HG02588 (cell line): ENCODE measurements around the gene MIF4GD.
"Not testable (repeated sequence)": the region's sequence is repeated elsewhere in the genome, so short reads cannot be mapped to it uniquely, and the experiment has no call there.

Experiments used
- ATAC-seq: cut with Tn5 transposase; IDR thresholded peaks from one replicate; pipeline ENCODE4 v1.9.1; 2021; ENCODE audit warnings: mild to moderate bottlenecking, moderate library complexity; ENCODE audit not compliant: unreplicated experiment

MIF4GD gene, protein sequence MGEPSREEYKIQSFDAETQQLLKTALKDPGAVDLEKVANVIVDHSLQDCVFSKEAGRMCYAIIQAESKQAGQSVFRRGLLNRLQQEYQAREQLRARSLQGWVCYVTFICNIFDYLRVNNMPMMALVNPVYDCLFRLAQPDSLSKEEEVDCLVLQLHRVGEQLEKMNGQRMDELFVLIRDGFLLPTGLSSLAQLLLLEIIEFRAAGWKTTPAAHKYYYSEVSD

DNA sequence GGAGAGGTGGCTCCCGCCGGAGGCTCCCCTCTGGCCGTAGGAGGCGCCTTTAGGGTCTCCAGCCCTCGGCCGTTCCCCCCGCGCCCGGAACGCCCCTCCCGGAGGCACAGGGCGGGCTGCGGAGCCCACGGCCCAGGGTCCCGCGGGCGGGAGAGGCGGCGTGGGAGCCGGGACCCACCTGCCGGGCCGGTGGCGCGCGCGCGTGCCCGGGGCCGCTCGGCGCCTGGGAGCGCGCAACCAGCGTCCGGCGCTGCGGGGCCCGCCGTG, at the start of gene MIF4GD:
Gene MIF4GD, minus strand, starts transcription at position 266 of the 267 bp plus-strand sequence. CDS start 1,036 bp downstream, outside the sequence.
- ATAC-seq: no peak

DNA sequence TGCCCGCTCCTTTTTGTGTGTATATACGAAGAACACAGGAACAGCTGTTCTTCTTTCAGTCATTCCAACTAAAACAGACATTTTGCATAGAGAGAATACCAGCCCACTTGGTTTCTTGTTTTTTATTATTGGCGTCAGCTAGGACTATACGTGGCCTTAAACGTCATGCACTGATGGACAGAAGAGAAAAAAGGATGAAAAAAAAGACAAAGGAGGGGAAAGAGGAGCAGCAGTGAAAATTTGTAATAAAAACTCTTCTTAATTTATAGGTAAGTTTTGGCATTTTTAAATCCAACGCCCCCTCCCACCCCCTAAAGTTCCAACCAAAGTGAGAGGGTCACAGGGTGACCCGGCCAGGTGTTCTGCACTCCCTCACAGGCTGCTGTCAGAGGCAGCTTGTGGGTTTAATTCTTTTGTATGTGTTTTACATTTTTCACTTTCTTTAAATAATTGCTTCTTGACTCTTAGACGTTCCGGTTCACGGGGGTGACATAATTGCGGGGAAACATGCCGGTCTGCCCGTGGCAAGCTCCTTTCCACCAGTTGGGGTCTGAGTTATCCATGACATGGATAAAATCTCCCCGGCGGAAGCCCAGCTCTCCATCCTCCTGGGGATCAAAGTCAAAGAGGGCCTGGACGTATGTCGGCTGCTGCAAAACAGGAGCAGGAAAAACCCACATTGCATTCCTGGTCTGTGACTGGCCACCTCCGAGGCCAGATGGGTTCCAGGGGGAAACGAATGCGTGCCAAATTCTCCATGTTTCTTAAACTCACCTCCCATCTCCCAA, 49.1 kb upstream of the MIF4GD start:
- peak; percentile 56 for ATAC-seq

DNA sequence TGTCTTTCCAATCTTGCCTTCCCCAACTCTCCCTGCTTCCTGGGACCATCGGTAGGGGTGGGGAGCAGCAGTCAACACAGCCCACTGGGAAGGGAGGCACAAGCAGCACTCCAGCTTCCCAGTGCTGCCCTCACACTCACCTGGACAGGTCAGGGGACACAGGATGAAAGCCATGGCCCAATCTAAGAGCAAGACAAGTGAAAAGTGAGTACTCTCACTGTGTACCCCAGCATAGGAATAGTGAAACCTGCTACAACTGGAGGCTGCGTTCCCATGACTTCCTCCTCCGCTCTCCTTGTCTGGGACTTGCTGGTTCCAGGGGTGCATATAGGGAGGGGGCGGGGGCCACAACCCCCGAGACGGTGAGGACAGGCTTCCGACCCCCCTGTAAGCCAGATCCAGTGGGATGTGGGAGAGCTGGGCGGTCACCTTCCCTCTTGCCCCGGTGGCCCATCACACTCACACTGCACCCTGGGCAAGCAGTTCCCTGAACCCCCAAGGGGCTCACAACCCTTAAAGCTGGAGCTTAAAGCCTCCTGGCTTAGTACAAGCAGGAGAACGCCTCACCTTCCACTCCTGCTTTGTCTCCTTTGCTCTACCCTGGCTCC, 47.7 kb upstream of the MIF4GD start:
- ATAC-seq: no peak

DNA sequence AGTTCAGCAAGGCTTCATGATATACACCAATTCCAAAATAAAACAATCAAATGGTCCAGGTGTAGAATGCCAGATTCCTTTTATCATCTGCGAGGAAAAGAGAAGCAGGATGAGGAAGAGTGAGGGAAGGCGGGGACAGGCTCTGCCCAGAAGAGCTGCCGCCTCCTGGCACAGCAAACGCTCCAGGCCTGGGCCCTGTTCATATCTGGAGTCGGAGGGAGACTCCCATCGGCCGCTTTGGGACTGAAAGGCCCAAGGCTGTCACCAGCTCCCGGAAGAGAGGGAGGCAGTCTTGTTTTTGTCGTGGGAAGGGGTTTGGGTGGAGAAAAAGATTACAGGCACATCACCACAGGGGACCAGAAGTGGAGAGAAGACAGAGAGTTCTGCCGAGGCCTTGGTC, 47.2 kb upstream of the MIF4GD start:
- ATAC-seq: no peak

DNA sequence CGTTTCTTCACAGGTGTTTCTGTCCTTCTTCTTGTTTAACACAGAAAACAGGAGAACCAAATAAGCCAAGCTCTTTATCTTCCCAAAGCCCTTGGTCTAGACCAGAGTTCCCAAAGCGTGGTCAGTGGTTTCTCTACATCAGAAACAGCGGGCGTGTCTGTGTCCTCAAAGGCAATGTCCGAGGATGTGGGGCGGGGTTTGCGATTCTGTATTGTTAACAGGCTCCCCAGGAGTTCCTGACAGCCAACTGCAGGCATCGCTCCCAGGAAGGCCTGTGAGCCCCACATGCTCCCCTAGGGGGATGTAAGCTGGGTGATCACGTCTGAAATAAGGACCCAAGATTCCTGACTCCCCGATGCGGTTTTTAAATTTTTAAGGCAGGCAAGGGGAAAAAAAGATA, 46.6 kb upstream of the MIF4GD start:
- ATAC-seq: no peak

DNA sequence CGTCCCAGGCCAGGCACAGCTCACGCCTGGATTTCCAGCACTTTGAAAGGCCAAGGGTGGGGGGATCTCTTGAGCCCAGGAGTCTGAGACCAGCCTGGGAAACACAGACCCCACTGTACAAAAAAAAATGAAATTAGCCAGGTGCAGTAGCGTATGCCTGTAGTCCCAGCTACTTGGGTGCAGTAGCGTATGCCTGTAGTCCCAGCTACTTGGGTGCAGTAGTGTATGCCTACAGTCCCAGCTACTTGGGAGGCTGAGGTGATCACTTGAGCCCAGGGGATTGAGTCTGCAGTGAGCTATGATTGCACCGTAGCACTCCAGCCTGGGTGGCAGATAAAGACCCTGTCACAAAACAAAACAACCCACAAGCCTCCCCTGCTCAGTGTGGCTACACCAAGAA, 45.2 kb upstream of the MIF4GD start:
- no peak for ATAC-seq

DNA sequence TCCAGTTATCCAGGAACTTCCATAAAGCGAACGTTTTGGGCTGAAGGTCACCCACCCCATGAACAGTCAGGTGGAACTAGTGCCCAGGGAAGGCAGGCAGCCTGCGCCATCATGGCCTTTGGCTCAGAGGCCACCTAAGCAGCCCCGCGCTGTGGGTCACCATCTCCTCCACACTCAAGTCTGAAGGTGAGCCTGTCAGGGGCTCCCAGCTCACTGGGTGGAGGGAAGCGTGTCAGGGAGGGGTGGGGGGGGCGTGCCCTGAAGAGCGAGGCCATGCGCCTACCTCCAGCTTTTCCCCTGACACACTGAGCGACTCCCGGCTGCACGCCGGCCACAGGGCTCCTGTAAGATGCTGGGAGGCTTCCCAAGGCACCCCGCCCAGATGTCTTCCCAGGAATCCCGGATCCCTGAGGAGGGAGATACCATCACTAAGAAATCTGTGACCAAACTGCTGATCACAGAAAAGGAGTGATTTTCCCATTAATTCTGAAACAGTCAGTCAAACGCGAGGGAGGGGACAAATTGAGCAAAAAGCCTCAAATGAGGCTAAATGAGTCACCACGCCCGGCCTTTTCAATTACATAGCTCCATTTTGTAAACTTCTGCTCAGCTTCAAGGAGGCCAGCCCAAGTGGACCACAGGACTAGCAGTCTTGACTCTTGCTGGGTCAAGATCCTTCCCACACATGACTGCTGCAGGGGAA, 44.7 kb upstream of the MIF4GD start:
- ATAC-seq: no peak

DNA sequence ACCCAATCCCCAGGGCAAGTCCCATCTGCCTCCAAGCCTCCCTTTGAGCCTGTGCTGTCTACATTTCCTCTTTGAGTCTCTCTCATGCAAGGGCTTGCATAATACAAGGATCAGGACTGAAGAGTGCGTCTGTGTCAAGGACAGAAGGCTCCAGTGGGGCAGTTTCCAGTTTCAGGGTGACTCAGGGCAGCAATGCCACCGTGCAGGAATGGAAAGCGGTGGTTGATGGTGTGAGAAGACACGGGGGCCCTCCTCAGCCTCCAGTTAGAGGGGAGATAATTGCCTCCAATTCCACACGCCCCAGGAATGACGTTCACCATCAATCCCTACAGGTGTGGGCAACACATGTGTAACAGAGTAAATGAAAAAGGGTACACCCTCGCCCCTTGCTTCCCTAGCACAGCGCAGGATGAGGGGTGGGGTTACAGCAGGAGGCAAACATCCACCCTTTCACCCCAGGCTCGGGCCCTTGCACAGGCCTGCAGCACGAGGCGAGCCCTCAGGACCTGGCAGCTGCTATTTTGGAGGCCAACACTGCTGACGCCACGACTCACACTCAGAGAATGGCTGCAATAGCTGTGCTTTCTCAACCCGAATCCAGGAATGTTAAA, 43.0 kb upstream of the MIF4GD start:
- peak; percentile 54 for ATAC-seq

DNA sequence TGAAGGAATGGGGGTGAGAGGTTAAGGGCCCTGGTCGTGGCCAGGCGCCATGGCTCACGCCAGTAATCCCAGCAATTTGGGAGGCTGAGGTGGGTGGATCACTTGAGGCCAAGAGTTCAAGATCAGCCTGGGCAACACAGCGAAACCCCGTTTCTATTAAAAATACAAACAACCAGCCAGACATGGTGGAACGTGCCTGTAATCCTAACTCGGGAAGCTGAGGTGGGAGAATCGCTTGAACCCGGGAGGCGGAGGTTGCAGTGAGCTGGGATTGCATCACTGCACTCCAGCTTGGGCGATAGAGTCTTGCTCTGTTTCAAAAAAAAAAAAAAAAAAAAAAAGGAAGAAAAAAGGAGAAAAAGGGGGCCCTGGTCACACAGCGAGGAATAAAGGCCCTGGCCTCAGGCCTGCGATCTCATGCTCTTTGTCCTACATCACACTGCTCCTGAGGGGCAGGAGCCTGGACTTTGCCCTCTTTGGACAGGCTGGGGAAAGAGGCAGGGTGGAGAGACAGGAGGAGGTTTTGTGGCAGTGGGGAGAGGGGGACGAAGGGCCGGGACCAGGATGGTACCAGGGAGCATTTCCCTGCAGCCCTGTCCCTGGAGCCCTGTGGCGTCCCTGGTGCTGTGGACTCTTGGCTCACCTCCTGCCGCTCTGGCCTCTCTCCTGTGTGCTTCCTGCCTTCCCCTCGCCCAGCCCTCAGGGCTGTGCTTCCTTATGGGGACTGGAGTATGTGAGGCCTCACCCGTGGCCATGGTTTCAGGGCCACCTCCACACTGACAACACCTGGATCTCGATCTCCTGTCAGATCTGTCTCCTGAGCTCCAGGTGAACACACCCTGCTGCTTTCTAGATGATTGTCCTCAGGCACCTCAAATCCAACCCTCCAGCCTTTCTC, 38.0 kb upstream of the MIF4GD start:
- ATAC-seq: no peak

DNA sequence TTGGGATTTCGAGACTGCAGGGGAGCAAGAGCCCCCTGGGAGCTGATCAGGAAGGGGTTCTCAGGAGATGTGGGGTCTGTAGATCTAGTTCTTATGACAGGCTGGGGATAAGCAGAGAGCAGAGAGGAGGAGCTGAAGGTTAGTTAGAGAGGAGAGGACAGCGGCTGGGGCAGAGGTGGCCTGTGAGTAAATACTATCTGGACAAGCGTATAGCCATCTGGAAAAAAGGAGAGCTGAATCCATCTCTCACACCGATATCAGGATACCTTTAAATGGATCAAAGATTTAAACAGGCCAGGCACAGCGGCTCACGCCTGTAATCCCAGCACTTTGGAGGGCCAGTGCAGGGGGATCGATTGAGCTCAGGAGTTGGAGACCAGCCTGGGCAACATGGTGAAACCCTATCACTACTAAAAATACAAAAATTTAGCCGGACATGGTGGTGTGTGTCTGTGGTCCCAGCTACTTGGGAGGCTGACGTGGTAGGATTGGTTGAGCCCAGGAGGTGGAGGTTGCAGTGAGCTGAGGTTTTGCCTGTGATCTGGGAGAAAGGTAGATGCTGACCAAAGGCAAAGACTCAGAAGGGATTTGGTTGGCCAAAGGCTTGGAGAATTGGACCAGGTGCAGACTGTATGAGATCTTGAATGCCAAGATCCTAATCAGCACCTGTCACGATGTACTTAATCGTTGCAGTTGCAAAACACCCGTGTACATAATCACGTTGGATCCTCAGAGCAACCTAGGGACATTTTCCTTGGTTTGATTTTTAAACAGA, 37.1 kb upstream of the MIF4GD start:
- no peak for ATAC-seq

DNA sequence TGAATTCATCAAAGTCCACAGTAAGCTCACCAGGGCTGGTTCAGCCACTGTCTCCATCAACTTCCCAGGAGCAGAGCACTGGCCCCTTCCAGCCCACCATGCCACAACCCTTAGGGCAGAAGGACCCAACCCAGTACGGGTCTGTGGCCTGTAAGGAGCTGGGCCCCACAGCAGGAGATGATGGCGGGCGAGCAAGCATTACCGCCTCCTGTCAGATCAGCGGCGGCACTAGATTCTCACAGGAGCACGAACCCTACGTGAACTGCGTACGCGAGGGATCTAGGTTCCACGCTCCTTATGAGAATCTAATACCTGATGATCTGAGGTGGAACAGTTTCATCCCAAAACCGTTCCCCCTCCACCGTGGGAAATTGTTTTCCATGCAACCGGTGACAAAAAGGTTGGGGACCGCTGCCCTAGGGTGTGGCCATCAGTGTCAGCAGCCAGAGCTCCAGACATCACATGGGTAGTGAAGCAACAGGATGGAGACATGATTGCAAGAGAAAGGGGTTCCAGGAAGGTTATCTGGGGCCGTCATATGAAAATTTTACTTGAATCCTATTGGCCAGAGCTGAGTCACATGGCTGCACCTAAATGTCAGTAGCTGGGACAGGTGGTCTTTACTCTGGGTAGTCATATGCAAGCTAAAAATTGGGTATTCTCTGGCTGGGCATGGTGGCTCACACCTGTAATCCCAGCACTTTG, 30.6 kb upstream of the MIF4GD start:
- no peak for ATAC-seq

DNA sequence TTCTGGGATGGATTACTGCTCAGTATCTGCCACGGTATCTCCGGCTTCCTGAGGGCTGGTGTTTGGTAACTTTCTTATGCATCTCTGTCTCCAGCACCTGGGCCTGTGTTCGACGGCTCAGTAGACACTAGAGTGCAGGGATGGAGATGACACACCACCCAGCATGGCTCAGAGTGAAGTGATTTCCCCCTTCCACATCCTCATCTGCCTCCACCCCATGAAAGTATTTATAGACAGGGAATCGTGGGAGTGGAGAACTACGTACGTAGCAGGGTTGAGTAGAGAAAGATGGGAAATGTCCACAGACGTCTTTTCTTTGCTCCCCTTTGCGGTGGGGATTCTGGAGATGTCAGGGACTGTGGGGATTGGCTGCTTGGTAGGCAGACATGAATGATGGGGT, 30.0 kb upstream of the MIF4GD start:
- ATAC-seq: no peak

DNA sequence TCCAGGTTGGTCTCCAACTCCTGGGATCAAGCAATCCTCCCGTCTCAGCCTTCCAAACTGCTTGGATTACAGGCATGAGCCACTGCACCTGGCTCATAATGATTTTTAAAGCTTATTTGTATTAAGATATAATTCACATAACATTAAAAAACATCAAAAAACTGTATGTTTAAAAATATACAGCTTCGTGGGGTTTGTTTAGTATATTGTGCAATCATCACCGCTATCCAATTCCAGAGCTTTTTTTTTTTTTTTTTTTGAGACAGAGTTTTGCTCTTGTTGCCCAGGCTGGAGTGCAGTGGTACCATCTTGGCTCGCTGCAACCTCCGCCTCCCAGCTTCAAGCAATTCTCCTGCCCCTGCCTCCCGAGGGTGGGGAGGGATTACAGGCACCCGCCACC, 29.2 kb upstream of the MIF4GD start:
- ATAC-seq: no peak

DNA sequence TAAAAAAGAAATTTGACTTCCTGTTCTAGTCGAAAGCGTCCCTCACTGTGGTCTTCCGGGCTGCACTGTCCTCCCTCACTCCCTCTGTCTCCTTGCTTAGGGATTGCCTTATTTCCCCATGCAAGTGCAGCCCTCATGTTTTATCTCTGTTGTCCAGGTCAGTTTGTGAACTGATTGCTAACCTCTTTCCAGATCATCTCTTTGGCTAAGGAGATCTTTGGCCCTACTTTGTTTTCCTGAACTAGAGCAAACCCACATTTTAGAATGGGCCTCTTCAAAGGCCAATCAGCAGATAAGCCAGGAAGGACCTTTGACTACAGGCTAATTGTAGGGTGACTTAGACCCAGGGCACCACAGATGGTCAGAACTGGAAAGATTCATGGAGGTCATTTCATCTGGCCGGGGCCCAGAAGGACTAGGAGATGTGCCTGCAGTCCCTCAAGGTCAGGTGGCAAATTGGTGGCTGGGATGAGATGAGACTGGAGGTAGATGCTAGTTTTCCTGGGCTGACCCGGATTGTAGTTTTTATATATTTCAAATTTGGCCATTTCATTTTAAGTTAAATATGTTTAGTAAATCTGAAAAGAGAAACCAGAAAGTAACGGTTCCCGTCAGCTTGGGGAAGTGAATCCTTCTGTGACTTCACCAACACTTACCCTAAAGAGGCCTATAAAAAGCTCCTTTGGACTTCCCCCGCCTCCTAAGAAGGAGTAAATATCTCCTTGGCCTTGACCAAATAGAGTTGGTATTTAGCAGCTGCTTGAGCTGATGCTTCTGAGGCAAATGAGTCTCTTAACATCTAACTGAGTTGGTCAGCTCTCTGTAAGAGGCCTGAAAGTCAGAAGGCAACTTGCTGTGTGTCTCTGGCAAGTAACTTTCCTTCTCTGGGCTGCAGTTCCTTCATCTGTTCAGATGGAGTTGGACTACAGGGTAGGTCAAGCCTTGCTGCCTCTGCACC, 24.4 kb upstream of the MIF4GD start:
- peak; percentile 61 for ATAC-seq

DNA sequence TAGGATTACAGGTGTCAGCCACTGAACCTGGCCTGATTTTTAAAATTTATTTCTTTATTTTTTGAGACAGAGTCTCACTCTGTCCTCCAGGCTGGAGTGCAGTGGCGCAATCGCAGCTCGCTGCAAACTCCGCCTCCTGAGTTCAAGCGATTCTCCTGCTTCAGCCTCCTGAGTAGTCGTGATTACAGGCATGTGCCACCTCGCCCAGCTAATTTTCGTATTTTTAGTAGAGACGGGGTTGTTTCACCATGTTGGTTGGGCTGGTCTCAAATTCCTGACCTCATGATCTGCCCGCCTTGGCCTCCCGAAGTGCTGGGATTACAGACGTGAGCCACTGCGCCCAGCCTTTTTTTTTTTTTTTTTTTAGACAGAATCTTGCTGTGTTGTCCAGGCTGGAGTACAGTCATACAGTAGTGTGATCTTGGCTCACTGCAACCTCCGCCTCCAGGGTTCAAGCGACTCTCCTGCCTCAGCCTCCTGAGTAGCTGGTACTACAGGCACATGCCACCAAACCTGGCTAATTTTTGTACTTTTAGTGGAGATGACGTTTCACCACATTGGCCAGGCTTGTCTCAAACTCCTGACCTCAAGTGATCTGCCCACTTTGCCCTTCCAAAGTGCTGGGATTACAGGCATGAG, 21.9 kb upstream of the MIF4GD start:
- not testable (repeated sequence) for ATAC-seq

DNA sequence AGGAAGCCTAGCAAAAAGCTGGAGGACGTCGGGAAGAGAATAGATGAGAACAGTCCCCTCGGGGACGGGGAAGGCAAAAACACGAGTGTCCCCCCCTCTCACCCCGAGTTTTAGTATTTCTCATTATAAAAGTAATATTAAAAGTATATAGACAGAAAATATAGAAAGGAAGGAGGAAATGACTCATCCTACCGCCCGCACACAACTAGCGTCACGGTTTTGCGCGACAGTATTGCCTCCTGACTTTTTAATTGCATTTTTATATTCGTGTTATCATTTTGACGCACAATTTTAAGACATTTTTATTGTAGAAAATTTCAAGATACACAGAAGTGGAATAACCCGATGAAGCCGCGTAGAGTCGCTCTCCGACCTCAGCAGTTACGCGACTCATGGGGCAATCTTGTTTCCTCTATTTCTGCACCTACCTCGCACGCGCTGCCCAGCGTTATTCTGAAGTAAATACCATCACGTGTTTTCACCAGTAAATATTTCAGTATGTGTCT, 18.9 kb upstream of the MIF4GD start:
- ATAC-seq: no peak
